ENCODE results near the gene UBE2O. TPM values are rescaled to one million over a fixed set of nuclear protein-coding genes. Genes with fewer than 3 reads are reported as not detected.
"Not testable (repeated sequence)": the region's sequence is repeated elsewhere in the genome, so short reads cannot be mapped to it uniquely, and the experiment has no call there.

UBE2O gene
- total and polyA plus RNA-seq, 2 experiments from 2014 or later = 28.5 to 62.6 TPM

DNA sequence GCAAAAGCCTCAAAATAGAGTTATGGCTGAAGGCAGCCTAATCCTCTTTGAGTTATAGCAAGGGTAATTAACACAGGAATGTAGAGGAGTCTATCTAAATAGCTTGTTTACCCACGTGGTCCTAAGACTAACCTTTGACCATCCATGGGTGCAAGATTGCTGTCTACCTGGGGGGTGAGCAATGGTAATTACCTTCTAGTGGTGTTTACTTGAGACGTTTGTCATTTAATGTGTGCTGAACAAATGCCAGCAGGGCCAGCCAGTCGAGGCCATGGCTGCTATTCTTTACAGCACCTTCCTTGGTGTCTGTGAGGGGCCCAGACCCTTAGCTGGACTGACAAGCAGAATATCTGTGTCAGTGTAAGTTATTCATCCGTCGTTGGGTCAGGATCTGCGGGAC lies 85.3 kb downstream of the UBE2O start:
- Histone ChIP-seq H3K27me3 (no peaks in the 10 kb centered on the region), H3K4me3 (no peak overlapping the region), H3K27ac (no peak overlapping the region), H3K36me3 (no peaks in the 10 kb centered on the region), H3K9me3 (ENCODE audit: low read depth) (no peaks in the 10 kb centered on the region), H3K4me1 (ENCODE audit: low read depth) (peaks cover 7% of the 10 kb centered on the region)
- DNase-seq (ENCODE audit: low read depth in 1 of 2, low spot score in 1 of 2) = no peak
- no peak for TF ChIP-seq CTCF (IDR thresholded peaks at IDR 0.05; ENCODE audit: low read depth, low read length)

- no peak overlapping the region for H3K27ac ChIP-seq
- no peaks in the 10 kb centered on the region for H3K27me3 ChIP-seq
- no peak for DNase-seq (ENCODE audit: low read depth in 1 of 2, low spot score in 1 of 2)
- peaks cover 7% of the 10 kb centered on the region for H3K4me1 ChIP-seq (ENCODE audit: low read depth)
- no peaks in the 10 kb centered on the region for H3K36me3 ChIP-seq
- H3K4me3 ChIP-seq = no peak overlapping the region
- no peaks in the 10 kb centered on the region for H3K9me3 ChIP-seq (ENCODE audit: low read depth)
- no peak for TF ChIP-seq CTCF (IDR thresholded peaks at IDR 0.05; ENCODE audit: low read depth, low read length)
These were observed 86.7 kb downstream of the UBE2O start for GRCh38 chr17:76366247-76366646.

DNA sequence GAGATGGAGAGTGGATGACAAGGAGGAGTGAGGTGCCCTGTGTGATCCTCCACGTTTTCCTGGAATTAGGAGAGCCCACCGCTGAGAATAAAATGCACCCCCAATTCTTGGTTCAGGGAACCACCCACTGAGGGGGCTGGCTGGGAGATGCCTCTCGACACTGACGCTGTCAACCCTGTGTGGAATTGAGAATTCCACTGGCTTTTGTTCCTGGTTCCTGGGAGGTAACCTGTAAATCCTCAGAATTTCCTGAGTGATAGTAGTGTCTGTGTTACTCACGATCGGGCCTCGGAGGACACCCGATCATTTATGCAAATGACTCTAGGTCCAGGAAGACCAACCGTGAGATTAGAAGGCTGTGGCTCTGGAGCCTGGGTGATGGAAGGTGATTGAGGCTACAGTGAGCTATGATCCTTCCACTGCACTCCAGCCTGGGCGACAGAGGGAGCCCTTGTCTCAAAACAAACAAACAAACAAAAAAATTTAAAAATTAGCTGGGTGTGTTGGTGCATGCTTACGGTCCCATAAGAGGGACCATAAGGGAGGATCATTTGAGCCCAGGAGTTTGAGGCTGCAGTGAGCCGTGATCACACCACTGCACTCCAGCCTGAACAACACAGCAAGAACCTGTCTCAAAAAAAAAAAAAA lies 87.6 kb downstream of the UBE2O start:
- no peak for DNase-seq (ENCODE audit: low read depth in 1 of 2, low spot score in 1 of 2)
- TF ChIP-seq CTCF (IDR thresholded peaks at IDR 0.05; ENCODE audit: low read depth, low read length) = peak; percentile 41
- Histone ChIP-seq H3K4me3 (no peak overlapping the region), H3K9me3 (ENCODE audit: low read depth) (no peaks in the 10 kb centered on the region), H3K36me3 (no peaks in the 10 kb centered on the region), H3K27ac (no peak overlapping the region), H3K4me1 (ENCODE audit: low read depth) (peaks cover 7% of the 10 kb centered on the region), H3K27me3 (no peaks in the 10 kb centered on the region)

DNA sequence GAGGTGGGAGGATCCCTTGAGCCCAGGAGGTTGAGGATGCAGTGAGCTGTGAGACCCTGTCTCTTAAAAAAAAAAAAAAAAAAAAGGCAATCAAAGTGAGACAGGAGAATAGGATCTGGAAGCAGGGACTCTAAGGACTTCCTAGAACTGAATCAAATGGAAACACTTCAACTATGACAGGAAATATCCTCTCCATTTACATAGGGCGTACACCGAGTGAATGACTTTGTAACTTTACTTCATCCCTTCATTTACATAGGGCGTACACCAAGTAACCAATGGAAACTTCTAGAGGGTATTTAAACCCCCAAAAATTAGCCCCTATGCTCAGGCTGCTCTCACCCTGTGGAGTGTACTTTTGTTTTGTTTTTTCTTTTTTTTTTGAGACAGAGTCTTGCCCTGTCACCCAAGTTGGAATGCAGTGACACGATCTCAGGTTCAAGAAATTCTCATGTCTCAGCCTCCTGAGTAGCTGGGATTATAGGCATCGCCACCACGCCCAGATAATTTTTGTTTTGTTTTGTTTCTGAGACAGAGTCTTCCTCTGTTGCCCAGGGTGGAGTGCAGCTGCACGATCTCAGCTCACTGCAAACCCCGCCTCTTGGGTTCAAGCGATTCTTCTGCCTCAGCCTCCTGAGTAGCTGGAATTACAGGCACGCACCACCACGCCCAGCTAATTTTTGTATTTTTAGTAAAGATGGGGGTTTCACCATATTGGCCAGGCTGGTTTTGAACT lies 89.7 kb downstream of the UBE2O start:
- H3K4me3 ChIP-seq = no peak overlapping the region
- H3K9me3 ChIP-seq (ENCODE audit: low read depth) = no peaks in the 10 kb centered on the region
- H3K36me3 ChIP-seq = no peaks in the 10 kb centered on the region
- H3K4me1 ChIP-seq (ENCODE audit: low read depth) = no peaks in the 10 kb centered on the region
- DNase-seq (ENCODE audit: low read depth in 1 of 2, low spot score in 1 of 2) = no peak
- no peaks in the 10 kb centered on the region for H3K27me3 ChIP-seq
- no peak overlapping the region for H3K27ac ChIP-seq
- no peak for TF ChIP-seq CTCF (IDR thresholded peaks at IDR 0.05; ENCODE audit: low read depth, low read length)

- Histone ChIP-seq H3K9me3 (ENCODE audit: low read depth) (no peaks in the 10 kb centered on the region), H3K27me3 (no peaks in the 10 kb centered on the region), H3K4me3 (no peak overlapping the region), H3K36me3 (no peaks in the 10 kb centered on the region), H3K4me1 (ENCODE audit: low read depth) (no peaks in the 10 kb centered on the region), H3K27ac (no peak overlapping the region)
- no peak for TF ChIP-seq CTCF (IDR thresholded peaks at IDR 0.05; ENCODE audit: low read depth, low read length)
- no peak for DNase-seq (ENCODE audit: low read depth in 1 of 2, low spot score in 1 of 2)
These were observed 92.5 kb downstream of the UBE2O start for GRCh38 chr17:76360461-76360860.

DNA sequence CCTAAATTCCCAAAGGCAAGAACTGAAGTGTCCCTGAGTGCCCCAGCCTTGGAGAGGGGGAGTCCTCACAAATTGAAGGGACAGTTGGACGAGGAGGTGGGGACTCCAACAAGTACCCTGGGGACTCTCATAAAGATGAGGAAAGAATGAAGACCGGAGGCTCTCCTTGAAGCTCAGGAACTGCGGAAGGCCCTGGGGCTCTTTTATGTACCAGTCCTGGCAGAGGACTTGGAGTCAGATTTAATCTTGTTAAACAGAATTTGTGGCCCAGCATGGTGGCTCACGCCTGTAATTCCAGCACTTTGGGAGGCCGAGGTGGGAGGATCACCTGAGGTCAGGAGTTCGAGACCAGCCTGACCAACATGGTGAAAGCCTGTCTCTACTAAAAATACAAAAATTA lies 93.2 kb downstream of the UBE2O start:
- H3K4me3 ChIP-seq; H3K9me3 ChIP-seq (ENCODE audit: low read depth); DNase-seq (ENCODE audit: low read depth in 1 of 2, low spot score in 1 of 2); H3K27ac ChIP-seq; H3K4me1 ChIP-seq (ENCODE audit: low read depth); H3K27me3 ChIP-seq; H3K36me3 ChIP-seq: not testable (repeated sequence)
